Activated CD4-positive, alpha-beta T cell treated with anti-CD3 and anti-CD28 coated beads, Interleukin-2, amount 50 U/mL, for 16 hours (primary cell): ENCODE results near the gene SEZ6.

ENCODE experiments used
- DNase-seq: peaks from one replicate; pipeline ENCODE4 v3.0.0-alpha.2; 2020

SEZ6 gene

GRCh38 chr17:29037739-29038084 lies 31.9 kb upstream of the SEZ6 start:
- no peak for DNase-seq

GRCh38 chr17:29036584-29036983 lies 30.8 kb upstream of the SEZ6 start:
- no peak for DNase-seq

- DNase-seq = no peak
Observed at GRCh38 chr17:29034510-29034909, 28.7 kb upstream of the SEZ6 start.

GRCh38 chr17:29032857-29033197 lies 27.0 kb upstream of the SEZ6 start:
- DNase-seq = no peak

GRCh38 chr17:29032013-29032856 lies 26.4 kb upstream of the SEZ6 start:
- no peak for DNase-seq

- no peak for DNase-seq
Observed at GRCh38 chr17:29031488-29031887, 25.7 kb upstream of the SEZ6 start.

- DNase-seq = no peak
Observed at GRCh38 chr17:29024316-29024952, 18.6 kb upstream of the SEZ6 start.

GRCh38 chr17:29022074-29022473 lies 16.2 kb upstream of the SEZ6 start:
- no peak for DNase-seq

- DNase-seq = no peak
Observed at GRCh38 chr17:29021226-29021625, 15.4 kb upstream of the SEZ6 start.

- no peak for DNase-seq
Observed at GRCh38 chr17:29020576-29020975, 14.7 kb upstream of the SEZ6 start.

- DNase-seq = no peak
Observed at GRCh38 chr17:29019475-29020181, 13.8 kb upstream of the SEZ6 start.

- DNase-seq = no peak
Observed at GRCh38 chr17:29018788-29019474, 13.1 kb upstream of the SEZ6 start.

- no peak for DNase-seq
Observed at GRCh38 chr17:29016345-29017210, 10.7 kb upstream of the SEZ6 start.

GRCh38 chr17:29014716-29015115 lies 8.9 kb upstream of the SEZ6 start:
- DNase-seq = no peak

- no peak for DNase-seq
Observed at GRCh38 chr17:29012535-29012934, 6.7 kb upstream of the SEZ6 start.

- no peak for DNase-seq
Observed at GRCh38 chr17:29010586-29010985, 4.8 kb upstream of the SEZ6 start.

- DNase-seq = no peak
Observed at GRCh38 chr17:29010129-29010528, 4.3 kb upstream of the SEZ6 start.

GRCh38 chr17:29008591-29008990 lies 2.8 kb upstream of the SEZ6 start:
- DNase-seq = no peak

GRCh38 chr17:29007860-29008455 lies 2.1 kb upstream of the SEZ6 start:
- no peak for DNase-seq

- no peak for DNase-seq
Observed at GRCh38 chr17:29007456-29007855, 1.6 kb upstream of the SEZ6 start.

- no peak for DNase-seq
Observed at GRCh38 chr17:29004081-29004692, 1.6 kb downstream of the SEZ6 start.

- no peak for DNase-seq
Observed at GRCh38 chr17:29003289-29003688, 2.5 kb downstream of the SEZ6 start.
